GM12891 (cell line): ENCODE results near the gene EHMT1.

Source experiments
- POLR2A ChIP-seq: IDR thresholded peaks from 2 replicates; pipeline ENCODE4 v1.6.1; 2011; ENCODE audit warnings: low read depth, low read length, control low read depth
- POLR2AphosphoS5 ChIP-seq: IDR thresholded peaks from 2 replicates; pipeline ENCODE4 v1.6.1; 2011; ENCODE audit warnings: low read depth, low read length, control low read depth
- POU2F2 ChIP-seq: IDR thresholded peaks from 2 replicates; pipeline ENCODE4 v1.6.1; 2011; ENCODE audit warnings: low read depth, mild to moderate bottlenecking, control low read depth, low read length, moderate library complexity
- TAF1 ChIP-seq: IDR thresholded peaks from 2 replicates; pipeline ENCODE4 v1.6.1; 2011; ENCODE audit warnings: low read depth, low read length, control low read depth

- TF ChIP-seq POLR2A (no peak), TAF1 (no peak), POLR2AphosphoS5 (no peak), POU2F2 (no peak)
Observed at GRCh38 chr9:137829260-137829996, 210.6 kb downstream of the EHMT1 start.
